ENCODE results near the gene IQCK.

Gene IQCK

GRCh38 chr16:19804538-19805323 is 86.7 kb downstream of the IQCK start:
- DNase-seq (ENCODE audit: low spot score), result no peak

GRCh38 chr16:19805459-19806162 is 87.5 kb downstream of the IQCK start:
- DNase-seq (ENCODE audit: low spot score), result no peak

GRCh38 chr16:19808061-19808641 is 90.1 kb downstream of the IQCK start:
- no peak for DNase-seq (ENCODE audit: low spot score)

GRCh38 chr16:19809121-19809635 is 91.1 kb downstream of the IQCK start:
- DNase-seq (ENCODE audit: low spot score), result no peak

GRCh38 chr16:19809693-19810092 is 91.6 kb downstream of the IQCK start:
- DNase-seq (ENCODE audit: low spot score), result no peak

- peak; percentile 54 for DNase-seq (ENCODE audit: low spot score)
Measured at GRCh38 chr16:19810817-19811731, 93.0 kb downstream of the IQCK start.

- no peak for DNase-seq (ENCODE audit: low spot score)
Measured at GRCh38 chr16:19812986-19813385, 94.9 kb downstream of the IQCK start.

GRCh38 chr16:19815418-19815817 is 97.3 kb downstream of the IQCK start:
- DNase-seq (ENCODE audit: low spot score), result no peak

GRCh38 chr16:19817122-19817521 is 99.1 kb downstream of the IQCK start:
- DNase-seq (ENCODE audit: low spot score), result no peak

GRCh38 chr16:19817875-19818274 is 99.8 kb downstream of the IQCK start:
- no peak for DNase-seq (ENCODE audit: low spot score)

- DNase-seq (ENCODE audit: low spot score), result no peak
Measured at GRCh38 chr16:19822533-19822932, 104.5 kb downstream of the IQCK start.

- no peak for DNase-seq (ENCODE audit: low spot score)
Measured at GRCh38 chr16:19823322-19823721, 105.3 kb downstream of the IQCK start.

GRCh38 chr16:19824216-19824615 is 106.1 kb downstream of the IQCK start:
- DNase-seq (ENCODE audit: low spot score), result no peak

- no peak for DNase-seq (ENCODE audit: low spot score)
Measured at GRCh38 chr16:19829844-19830692, 112.0 kb downstream of the IQCK start.

GRCh38 chr16:19830902-19831560 is 113.0 kb downstream of the IQCK start:
- no peak for DNase-seq (ENCODE audit: low spot score)

GRCh38 chr16:19831678-19832077 is 113.6 kb downstream of the IQCK start:
- peak; percentile 56 for DNase-seq (ENCODE audit: low spot score)

GRCh38 chr16:19833176-19833575 is 115.1 kb downstream of the IQCK start:
- no peak for DNase-seq (ENCODE audit: low spot score)

GRCh38 chr16:19833581-19833980 is 115.5 kb downstream of the IQCK start:
- no peak for DNase-seq (ENCODE audit: low spot score)

GRCh38 chr16:19835196-19835595 is 117.1 kb downstream of the IQCK start:
- no peak for DNase-seq (ENCODE audit: low spot score)

GRCh38 chr16:19835968-19836421 is 117.9 kb downstream of the IQCK start:
- peak; percentile 31 for DNase-seq (ENCODE audit: low spot score)
